HepG2 (cell line): Measurements from ENCODE around the gene RPLP2. TPM values are rescaled to one million over a fixed set of nuclear protein-coding genes. Genes with fewer than 3 reads are reported as not detected.

ENCODE experiments used
- ATAC-seq: fragments of 200-7000 bp; cut with Tn5 transposase; 3 replicates; pipeline ENCODE4 v1.9.1; 2020; ENCODE audit warnings: mild to moderate bottlenecking, moderate library complexity
- BruUV-seq: library from RNA; stranded (reverse); fragments of 400-500 nt; replicated peaks from 2 replicates; lab custom pipeline; 2021; lab: Mats Ljungman, UMichigan
- CTCF ChIA-PET: fragments of 300-600 bp; formaldehyde crosslinking; extraction: SDS; loops from one replicate; lab custom pipeline; 2021; ENCODE audit warnings: low total read pairs, inconsistent platforms, low intra/inter-chr PET ratio; lab: Yijun Ruan, JAX
- POLR2A ChIA-PET: fragments of 350-600 bp; sonication (Branson Sonifier 250); formaldehyde crosslinking; loops from one replicate; lab custom pipeline; 2020; ENCODE audit warnings: antibody characterized with exemption, inconsistent platforms; lab: Yijun Ruan, JAX
- DNase-seq: peaks from one replicate; pipeline ENCODE4 v3.0.0-alpha.2; 2015; ENCODE audit warnings: low spot score
- FAIRE-seq: peaks from 3 replicates; lab custom pipeline; 2011; peaks lifted over from hg19 to GRCh38; lab: Jason Lieb, UNC
- H2AFZ ChIP-seq: one replicate; pipeline ENCODE4 v1.6.1; 2011; ENCODE audit warnings: low read length, inconsistent platforms
- H3K27ac ChIP-seq: fragments of 300-600 bp; 3 replicates; pipeline ENCODE4 v1.8.0; 2011; ENCODE audit warnings: mixed run types, mild to moderate bottlenecking, mixed read lengths, low read length, inconsistent platforms; ENCODE audit not compliant: insufficient read depth; ENCODE audit errors: extremely low read length
- H3K27me3 ChIP-seq, 2 experiments: fragments of 200-600 bp in 1 of 2; 2 replicates in 1 of 2; 3 replicates in 1 of 2; pipeline versions ENCODE4 v1.6.0 to v1.8.0; 2011; ENCODE audit warnings: low read length in 2 of 2, mild to moderate bottlenecking in 2 of 2, moderate library complexity in 2 of 2, inconsistent platforms in 1 of 2; ENCODE audit not compliant: insufficient read depth in 2 of 2, control insufficient read depth in 1 of 2
- H3K36me3 ChIP-seq, 2 experiments: fragments of 200-600 bp in 1 of 2; replicated peaks in 1 of 2; 2 replicates in 1 of 2; 3 replicates in 1 of 2; pipeline versions ENCODE4 v1.5.1 to v1.8.0; 2011; ENCODE audit warnings: low read length in 2 of 2, inconsistent platforms in 1 of 2; ENCODE audit not compliant: insufficient read depth in 2 of 2, control insufficient read depth in 1 of 2
- H3K4me1 ChIP-seq: 2 replicates; pipeline ENCODE4 v1.5.1; 2012; ENCODE audit warnings: low read length, inconsistent platforms; ENCODE audit not compliant: insufficient read depth
- H3K4me2 ChIP-seq: 2 replicates; pipeline ENCODE4 v1.6.0; 2011; ENCODE audit warnings: low read depth, low read length, inconsistent platforms
- H3K4me3 ChIP-seq, 3 experiments: fragments of 200-600 bp in 1 of 3; sonication (generic), shearing (Covaris generic) in 1 of 3; replicated peaks in 1 of 3; 2 replicates each; pipeline ENCODE4 v1.5.1; 2011 to 2016; ENCODE audit warnings: low read length in 3 of 3, inconsistent platforms in 2 of 3, low read depth in 2 of 3, mild to moderate bottlenecking in 2 of 3, control low read depth in 1 of 3, mixed read lengths in 1 of 3; ENCODE audit not compliant: insufficient read depth in 1 of 3
- H3K79me2 ChIP-seq: one replicate; pipeline ENCODE4 v1.6.1; 2011; ENCODE audit warnings: low read length, inconsistent platforms; ENCODE audit not compliant: insufficient read depth
- H3K9ac ChIP-seq: 2 replicates; pipeline ENCODE4 v1.6.0; 2011; ENCODE audit warnings: mild to moderate bottlenecking, low read depth, low read length, inconsistent platforms; ENCODE audit not compliant: insufficient read depth
- H3K9me3 ChIP-seq: 2 replicates; pipeline ENCODE4 v1.5.1; 2012; ENCODE audit warnings: mild to moderate bottlenecking, low read length
- H4K20me1 ChIP-seq: 2 replicates; pipeline ENCODE4 v1.6.0; 2011; ENCODE audit warnings: inconsistent platforms, mild to moderate bottlenecking, low read length, moderate library complexity; ENCODE audit not compliant: insufficient read depth
- AGO2 ChIP-seq: fragments of 200-400 bp; formaldehyde crosslinking; optimal IDR thresholded peaks from 2 replicates; pipeline ENCODE3; 2017; ENCODE audit warnings: mild to moderate bottlenecking, low read depth, low read length, moderate library complexity
- ARHGAP35 ChIP-seq: sonication (generic); formaldehyde crosslinking; IDR thresholded peaks from 2 replicates; pipeline ENCODE4 v1.9.0; 2022; ENCODE audit warnings: mild to moderate bottlenecking, inconsistent platforms, moderate library complexity, missing genetic modification reagents, borderline replicate concordance
- KDM2A ChIP-seq: sonication (generic); formaldehyde crosslinking; IDR thresholded peaks from 2 replicates; pipeline ENCODE4 v1.4.0; 2020; ENCODE audit warnings: low read depth, missing genetic modification reagents, borderline replicate concordance
- PCBP1 ChIP-seq: fragments of 200-400 bp; formaldehyde crosslinking; IDR thresholded peaks from 2 replicates; pipeline ENCODE4 v1.6.1; 2017; ENCODE audit warnings: mild to moderate bottlenecking, low read depth, low read length, borderline replicate concordance
- ZNF143 ChIP-seq: sonication (generic); formaldehyde crosslinking; IDR thresholded peaks from 2 replicates; pipeline ENCODE4 v1.4.0; 2020; ENCODE audit warnings: missing genetic modification reagents
- ZNF556 ChIP-seq: sonication (generic); formaldehyde crosslinking; IDR thresholded peaks from 2 replicates; pipeline ENCODE4 v1.4.0; 2020; ENCODE audit warnings: mild to moderate bottlenecking, missing genetic modification reagents, borderline replicate concordance
- WGBS: methylation state at CpG from one replicate; pipeline ENCODE4 v1.1.6; 2017; ENCODE audit warnings: low lambda C conversion rate; 5-methylcytosine and 5-hydroxymethylcytosine counted together
- in situ Hi-C: cut with HindIII; loops from 2 replicates; pipeline ENCODE4 v1.10.0; 2017; ENCODE audit warnings: low pct_unique_long_range_greater_than_20kb; ENCODE audit not compliant: extremely low pct_ligation_motif_present
- intact Hi-C: fragments of 100-400 bp; cut with micrococcal nuclease; formaldehyde crosslinking; loops from one replicate; pipeline ENCODE4 v1.10.0; 2022; ENCODE audit not compliant: unreplicated experiment
- polyA plus RNA-seq, 8 experiments: library from polyadenylated mRNA; depleted of rRNA in 3 of 8; stranded (reverse) in 7 of 8; unstranded in 1 of 8; fragments of >200 nt; fragmentation: Illumina TruSeq in 4 of 8; extraction: Trizol in 4 of 8; gene quantifications; 2 replicates each; pipeline versions ENCODE4 v1.2.1 to v1.2.3, GENCODE V29; 2011 to 2016; ENCODE audit warnings: low read depth in 4 of 8, missing spikeins in 1 of 8, mixed read lengths in 1 of 8; ENCODE audit not compliant: insufficient read depth in 1 of 8
- total RNA-seq, 5 experiments: library from RNA; depleted of rRNA; stranded (reverse); fragments of >200 nt; fragmentation: Illumina TruSeq; extraction: Trizol; gene quantifications; 2 replicates each; pipeline ENCODE4 v1.2.3, GENCODE V29; 2016; ENCODE audit warnings: low read depth in 1 of 5
- TF ChIP-seq, protein P1 (sequence below): sonication (generic); formaldehyde crosslinking; IDR thresholded peaks from 2 replicates; pipeline ENCODE4 v1.5.1; 2020; ENCODE audit warnings: mild to moderate bottlenecking, missing genetic modification reagents, moderate library complexity
- TF ChIP-seq, protein P2 (sequence below): IDR thresholded peaks from 2 replicates; pipeline ENCODE4 v1.6.1; 2012; ENCODE audit warnings: low read depth, low read length, improper control_type of control experiment

The RPLP2 gene
- total and polyA plus RNA-seq, 2 of the 13 experiments (the other 11 are each of a cell fraction or from before 2014, with no cell fraction given): 978 to 2,106 TPM

DNA sequence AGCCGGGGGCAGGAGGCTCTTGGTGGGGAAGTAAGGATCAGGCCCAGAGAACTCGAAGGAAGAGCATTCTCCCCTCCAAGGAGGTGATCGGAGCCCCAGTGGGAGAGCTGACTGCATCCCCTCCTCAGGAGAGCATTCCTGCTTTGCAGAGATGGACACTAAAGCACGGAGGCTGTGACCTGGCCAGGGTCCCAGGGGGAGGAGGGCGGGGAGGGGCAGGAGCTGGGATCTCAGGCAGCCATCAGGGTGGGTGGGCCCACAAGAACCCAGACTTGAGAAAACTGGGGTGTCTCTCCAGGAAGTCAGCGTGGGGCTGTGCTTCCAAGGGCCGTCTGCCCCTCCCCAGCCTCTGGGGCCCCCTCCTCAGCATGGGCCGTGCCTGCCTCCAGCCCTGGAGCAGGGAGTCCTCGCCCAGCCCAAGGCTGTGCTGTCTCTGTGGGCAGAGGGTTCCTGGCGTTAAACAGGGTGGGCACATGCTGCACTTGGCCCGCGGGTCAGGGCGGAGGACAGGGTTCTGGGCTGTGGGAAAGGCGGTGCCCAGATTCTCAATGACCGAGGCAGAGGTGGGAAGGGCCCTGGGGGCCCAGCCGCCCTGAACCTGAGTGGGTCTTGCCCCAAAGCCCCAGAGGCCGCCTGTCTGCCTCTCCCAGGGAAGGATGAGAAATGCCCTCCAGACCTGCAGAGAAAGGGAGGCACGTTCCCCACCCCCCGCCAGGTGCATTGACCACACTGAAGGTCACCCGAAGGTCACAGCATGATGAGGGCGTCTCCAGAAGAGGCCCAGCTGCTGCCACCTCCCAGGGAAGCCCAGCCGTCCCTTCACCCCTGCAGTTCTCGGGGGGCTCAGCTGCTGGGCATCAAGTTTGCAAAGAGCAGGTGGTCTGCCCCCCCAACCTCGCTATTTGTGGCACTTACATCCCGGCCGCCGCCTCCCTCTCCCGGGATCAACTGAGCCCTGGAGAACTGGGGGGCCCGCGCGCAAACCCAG is 20.5 kb upstream of the RPLP2 start (continued):
- TF ChIP-seq, protein P1, sequence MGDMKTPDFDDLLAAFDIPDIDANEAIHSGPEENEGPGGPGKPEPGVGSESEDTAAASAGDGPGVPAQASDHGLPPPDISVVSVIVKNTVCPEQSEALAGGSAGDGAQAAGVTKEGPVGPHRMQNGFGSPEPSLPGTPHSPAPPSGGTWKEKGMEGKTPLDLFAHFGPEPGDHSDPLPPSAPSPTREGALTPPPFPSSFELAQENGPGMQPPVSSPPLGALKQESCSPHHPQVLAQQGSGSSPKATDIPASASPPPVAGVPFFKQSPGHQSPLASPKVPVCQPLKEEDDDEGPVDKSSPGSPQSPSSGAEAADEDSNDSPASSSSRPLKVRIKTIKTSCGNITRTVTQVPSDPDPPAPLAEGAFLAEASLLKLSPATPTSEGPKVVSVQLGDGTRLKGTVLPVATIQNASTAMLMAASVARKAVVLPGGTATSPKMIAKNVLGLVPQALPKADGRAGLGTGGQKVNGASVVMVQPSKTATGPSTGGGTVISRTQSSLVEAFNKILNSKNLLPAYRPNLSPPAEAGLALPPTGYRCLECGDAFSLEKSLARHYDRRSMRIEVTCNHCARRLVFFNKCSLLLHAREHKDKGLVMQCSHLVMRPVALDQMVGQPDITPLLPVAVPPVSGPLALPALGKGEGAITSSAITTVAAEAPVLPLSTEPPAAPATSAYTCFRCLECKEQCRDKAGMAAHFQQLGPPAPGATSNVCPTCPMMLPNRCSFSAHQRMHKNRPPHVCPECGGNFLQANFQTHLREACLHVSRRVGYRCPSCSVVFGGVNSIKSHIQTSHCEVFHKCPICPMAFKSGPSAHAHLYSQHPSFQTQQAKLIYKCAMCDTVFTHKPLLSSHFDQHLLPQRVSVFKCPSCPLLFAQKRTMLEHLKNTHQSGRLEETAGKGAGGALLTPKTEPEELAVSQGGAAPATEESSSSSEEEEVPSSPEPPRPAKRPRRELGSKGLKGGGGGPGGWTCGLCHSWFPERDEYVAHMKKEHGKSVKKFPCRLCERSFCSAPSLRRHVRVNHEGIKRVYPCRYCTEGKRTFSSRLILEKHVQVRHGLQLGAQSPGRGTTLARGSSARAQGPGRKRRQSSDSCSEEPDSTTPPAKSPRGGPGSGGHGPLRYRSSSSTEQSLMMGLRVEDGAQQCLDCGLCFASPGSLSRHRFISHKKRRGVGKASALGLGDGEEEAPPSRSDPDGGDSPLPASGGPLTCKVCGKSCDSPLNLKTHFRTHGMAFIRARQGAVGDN: 0 out of 2 replicates have a peak, but pooled peaks have one; percentile 17
- 0 out of 2 replicates have a peak, but pooled peaks have one; percentile 26 for TF ChIP-seq PCBP1
- no peak for TF ChIP-seq ZNF556

DNA sequence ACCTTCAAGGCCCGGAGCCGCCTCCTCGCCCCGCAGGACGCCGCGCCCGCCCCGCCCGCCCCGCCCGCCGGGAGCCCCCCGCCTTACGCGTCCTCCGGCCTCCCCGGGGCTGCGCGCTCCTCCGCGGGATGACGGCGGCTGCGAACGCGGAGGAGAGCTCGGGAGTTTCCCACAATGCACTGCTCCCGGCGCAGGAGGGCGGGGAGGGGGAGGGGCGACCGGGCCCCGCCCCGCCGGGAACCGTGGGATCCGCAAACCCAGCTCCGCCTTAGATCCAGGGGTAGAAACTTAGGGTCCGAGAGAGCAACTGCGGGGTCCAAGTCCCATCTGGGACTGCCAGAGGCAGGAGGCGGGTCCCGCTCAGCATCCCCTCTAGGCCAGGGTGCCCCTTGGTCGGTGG is 19.8 kb upstream of the RPLP2 start, which contains the start of gene CEND1:
CEND1 (minus strand) TSS at position 148 of the 400 bp plus-strand sequence. CDS start 1,514 bp downstream, outside the sequence.
- Histone ChIP-seq H4K20me1 (no peaks in the 10 kb centered on the region), H3K9ac (peak within 1 kb of the TSS; percentile 4; the same call in 1 of the 2 replicates), H3K4me2 (peak within 1 kb of the TSS; percentile 51), H3K36me3 (no peaks in the 10 kb centered on the region; a peak in 1 of 5 replicates), H2AFZ (no peak within 1 kb of the TSS), H3K9me3 (no peaks in the 10 kb centered on the region), H3K4me1 (peaks cover 21% of the 10 kb centered on the region), H3K27ac (no peak within 1 kb of the TSS), H3K79me2 (no peaks in the 10 kb centered on the region), H3K27me3 (peaks cover 0 to 2% of the 10 kb centered on the region in 2 experiments; a peak in 1 of 5 replicates), H3K4me3 (peak within 1 kb of the TSS in 1 of 3 experiments; percentile 43; a peak in 1 of 6 replicates)
- FAIRE-seq (no peak), ATAC-seq (no peak), DNase-seq (no peak)
- CTCF ChIA-PET: no interaction called here
- POLR2A ChIA-PET: interaction anchor here (0.5 to 1.3 kb wide), 3 partner anchors 12 to 19 kb away, joined by 3 to 4 read pairs (median 3); partner anchors contain the start of gene RPLP2
- in situ Hi-C loops: no loop called here
- BruUV-seq: no TSS peak
- intact Hi-C loops: no loop called here
- WGBS: 38% methylated on average over 18 of the region's 44 CpGs
- peak; percentile 2 for TF ChIP-seq AGO2
- 0 out of 2 replicates have a peak, but pooled peaks have one; percentile 40 for TF ChIP-seq KDM2A (CRISPR knock-in tag)
- TF ChIP-seq, protein P1: peak; percentile 2; the same call in 1 of the 2 replicates
- no peak for TF ChIP-seq ARHGAP35
- TF ChIP-seq, protein P2, sequence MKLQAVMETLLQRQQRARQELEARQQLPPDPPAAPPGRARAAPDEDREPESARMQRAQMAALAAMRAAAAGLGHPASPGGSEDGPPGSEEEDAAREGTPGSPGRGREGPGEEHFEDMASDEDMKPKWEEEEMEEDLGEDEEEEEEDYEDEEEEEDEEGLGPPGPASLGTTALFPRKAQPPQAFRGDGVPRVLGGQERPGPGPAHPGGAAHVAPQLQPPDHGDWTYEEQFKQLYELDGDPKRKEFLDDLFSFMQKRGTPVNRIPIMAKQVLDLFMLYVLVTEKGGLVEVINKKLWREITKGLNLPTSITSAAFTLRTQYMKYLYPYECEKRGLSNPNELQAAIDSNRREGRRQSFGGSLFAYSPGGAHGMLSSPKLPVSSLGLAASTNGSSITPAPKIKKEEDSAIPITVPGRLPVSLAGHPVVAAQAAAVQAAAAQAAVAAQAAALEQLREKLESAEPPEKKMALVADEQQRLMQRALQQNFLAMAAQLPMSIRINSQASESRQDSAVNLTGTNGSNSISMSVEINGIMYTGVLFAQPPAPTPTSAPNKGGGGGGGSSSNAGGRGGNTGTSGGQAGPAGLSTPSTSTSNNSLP: no peak
- peak; percentile 68 for TF ChIP-seq ZNF143 (CRISPR knock-in tag)
